Measurements from ENCODE around the gene BCL7A.

DNA sequence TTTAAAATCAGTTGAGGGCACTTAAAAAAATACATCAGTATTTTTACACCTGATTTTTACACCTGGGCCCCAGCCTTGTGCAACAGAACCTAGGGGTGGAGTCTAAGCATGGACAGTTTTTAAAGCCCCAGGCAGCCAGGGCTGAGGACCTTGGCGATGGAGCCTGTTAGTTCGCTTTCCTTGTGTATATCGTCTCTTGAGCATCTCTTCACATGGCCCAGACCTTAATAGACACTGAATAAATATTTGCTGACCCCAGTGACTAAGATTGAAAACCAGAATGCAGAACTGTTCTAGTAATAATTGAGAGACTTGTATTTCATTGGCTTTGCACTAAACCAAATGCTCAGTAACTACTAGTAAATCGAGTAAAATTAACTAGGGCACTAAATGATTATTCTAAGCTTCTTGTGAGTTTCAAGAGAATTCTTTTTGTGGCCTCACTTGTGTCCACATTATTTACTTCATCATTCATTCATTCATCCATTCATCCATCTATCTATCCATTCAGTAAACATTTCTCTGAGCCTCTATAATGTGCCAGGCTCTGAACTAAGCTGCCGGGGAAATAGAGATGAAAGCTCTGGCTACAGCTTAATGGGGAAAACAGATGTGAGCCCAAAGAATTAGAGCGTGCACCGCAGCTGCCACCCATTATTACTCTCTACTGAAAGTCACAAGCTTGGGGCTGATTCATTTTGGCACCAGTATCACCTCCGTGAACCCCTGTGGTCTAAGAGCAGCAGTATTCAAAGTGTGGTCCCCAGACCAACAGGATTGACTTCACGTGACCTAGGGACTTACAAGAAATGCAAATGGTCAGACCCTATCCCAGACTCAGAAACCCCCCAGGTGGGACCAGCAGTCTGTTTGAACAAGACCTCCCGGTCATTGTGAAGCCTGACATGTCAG is 30.7 kb upstream of the BCL7A start:
- TF ChIP-seq, protein P1, sequence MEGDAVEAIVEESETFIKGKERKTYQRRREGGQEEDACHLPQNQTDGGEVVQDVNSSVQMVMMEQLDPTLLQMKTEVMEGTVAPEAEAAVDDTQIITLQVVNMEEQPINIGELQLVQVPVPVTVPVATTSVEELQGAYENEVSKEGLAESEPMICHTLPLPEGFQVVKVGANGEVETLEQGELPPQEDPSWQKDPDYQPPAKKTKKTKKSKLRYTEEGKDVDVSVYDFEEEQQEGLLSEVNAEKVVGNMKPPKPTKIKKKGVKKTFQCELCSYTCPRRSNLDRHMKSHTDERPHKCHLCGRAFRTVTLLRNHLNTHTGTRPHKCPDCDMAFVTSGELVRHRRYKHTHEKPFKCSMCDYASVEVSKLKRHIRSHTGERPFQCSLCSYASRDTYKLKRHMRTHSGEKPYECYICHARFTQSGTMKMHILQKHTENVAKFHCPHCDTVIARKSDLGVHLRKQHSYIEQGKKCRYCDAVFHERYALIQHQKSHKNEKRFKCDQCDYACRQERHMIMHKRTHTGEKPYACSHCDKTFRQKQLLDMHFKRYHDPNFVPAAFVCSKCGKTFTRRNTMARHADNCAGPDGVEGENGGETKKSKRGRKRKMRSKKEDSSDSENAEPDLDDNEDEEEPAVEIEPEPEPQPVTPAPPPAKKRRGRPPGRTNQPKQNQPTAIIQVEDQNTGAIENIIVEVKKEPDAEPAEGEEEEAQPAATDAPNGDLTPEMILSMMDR (IDR thresholded peaks at IDR 0.05): no peak
- TF ChIP-seq POLR2A (IDR thresholded peaks at IDR 0.05): no peak
